Panc1 (cell line): ENCODE measurements around the gene HMCN2.

Experiments
- POLR2AphosphoS5 ChIP-seq: IDR thresholded peaks from 2 replicates; pipeline ENCODE4 v1.6.1; 2012; ENCODE audit warnings: mild to moderate bottlenecking, low read depth, low read length, moderate library complexity
- TF ChIP-seq, protein P1 (sequence below): fragments of 450-650 bp; IDR thresholded peaks from 2 replicates; pipeline ENCODE4 v1.5.1; 2017; ENCODE audit warnings: mild to moderate bottlenecking

DNA sequence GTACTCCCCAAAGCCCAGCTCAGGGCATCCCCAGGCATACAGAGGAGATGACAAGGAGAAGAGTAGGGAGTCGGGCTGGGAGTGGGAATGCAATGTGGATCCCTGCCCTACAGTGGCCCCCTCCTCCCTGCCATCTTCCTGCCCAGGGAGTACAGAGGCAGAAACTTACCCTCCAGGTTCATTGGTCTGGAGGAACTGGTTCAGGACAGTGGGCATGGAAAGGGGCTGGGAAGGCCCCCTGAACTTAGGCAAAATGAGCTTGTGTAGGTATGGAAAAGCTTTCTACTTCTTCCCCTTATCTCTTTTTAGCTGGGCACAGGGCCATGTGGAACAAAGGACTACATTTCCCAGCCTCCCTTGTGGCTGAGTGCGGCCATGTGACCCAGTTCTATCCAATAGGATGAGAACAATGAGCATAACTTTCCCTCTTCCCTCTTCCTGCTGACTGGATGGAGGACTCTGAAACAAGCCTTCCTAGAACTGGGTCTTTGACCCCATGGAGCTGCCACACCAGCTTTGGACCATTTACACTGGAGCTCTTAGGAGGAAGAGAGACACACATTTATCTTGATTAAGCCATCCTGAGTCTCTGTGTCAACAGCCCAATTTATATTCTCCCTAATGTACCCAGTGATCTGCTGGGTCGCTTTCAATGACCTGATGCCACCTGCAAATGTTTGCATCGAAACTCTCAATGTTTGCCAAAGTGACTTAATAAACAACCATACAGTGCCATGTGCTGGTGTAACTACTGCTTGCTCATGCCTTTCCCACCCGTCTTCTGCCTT is 25.0 kb upstream of the HMCN2 start:
- TF ChIP-seq, protein P1, sequence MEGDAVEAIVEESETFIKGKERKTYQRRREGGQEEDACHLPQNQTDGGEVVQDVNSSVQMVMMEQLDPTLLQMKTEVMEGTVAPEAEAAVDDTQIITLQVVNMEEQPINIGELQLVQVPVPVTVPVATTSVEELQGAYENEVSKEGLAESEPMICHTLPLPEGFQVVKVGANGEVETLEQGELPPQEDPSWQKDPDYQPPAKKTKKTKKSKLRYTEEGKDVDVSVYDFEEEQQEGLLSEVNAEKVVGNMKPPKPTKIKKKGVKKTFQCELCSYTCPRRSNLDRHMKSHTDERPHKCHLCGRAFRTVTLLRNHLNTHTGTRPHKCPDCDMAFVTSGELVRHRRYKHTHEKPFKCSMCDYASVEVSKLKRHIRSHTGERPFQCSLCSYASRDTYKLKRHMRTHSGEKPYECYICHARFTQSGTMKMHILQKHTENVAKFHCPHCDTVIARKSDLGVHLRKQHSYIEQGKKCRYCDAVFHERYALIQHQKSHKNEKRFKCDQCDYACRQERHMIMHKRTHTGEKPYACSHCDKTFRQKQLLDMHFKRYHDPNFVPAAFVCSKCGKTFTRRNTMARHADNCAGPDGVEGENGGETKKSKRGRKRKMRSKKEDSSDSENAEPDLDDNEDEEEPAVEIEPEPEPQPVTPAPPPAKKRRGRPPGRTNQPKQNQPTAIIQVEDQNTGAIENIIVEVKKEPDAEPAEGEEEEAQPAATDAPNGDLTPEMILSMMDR = no peak
- TF ChIP-seq POLR2AphosphoS5 = no peak
